Urothelium cell line (cell line): ENCODE measurements around the gene KRT73.
A peak's percentile ranks its signal among the peaks of the same experiment; 100 is the strongest.

Experiments used
- DNase-seq: peaks from one replicate; pipeline ENCODE4 v3.0.0; 2011; ENCODE audit warnings: low spot score, mixed read lengths
- FAIRE-seq: peaks from 2 replicates; lab custom pipeline; 2011; peaks lifted over from hg19 to GRCh38; lab: Jason Lieb, UNC

The KRT73 gene

GRCh38 chr12:52575948-52576347, 42.4 kb downstream of the KRT73 start:
- no peak for DNase-seq
- FAIRE-seq = peak; percentile 9

DNA sequence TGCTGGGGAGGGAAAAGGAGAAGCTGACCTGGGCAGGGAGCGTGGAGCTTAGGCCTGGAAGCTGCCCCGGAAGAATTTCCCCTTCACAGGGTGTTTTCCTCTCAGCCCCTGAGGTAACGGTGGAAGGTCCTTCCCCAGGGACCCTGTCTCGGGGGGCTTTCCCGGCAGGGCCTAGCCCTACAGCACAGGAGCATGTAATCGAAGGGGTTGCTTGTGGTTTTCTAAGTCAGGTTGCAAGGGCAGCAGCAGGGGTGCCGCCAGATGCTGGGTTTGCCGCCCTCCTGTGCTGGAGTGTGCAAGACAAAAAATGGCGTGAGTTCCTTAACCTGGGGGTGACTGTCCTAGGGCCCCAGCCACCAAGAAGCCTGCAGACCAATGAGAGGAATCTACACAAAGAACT, 43.1 kb downstream of the KRT73 start:
- FAIRE-seq (no peak), DNase-seq (no peak)

GRCh38 chr12:52573743-52574142, 44.6 kb downstream of the KRT73 start, which contains the start of gene KRT74:
TSS of gene KRT74 (minus strand) at chr12:52573843. CDS start at chr12:52573777, 66 bp downstream.
- no peak for FAIRE-seq
- no peak for DNase-seq

DNA sequence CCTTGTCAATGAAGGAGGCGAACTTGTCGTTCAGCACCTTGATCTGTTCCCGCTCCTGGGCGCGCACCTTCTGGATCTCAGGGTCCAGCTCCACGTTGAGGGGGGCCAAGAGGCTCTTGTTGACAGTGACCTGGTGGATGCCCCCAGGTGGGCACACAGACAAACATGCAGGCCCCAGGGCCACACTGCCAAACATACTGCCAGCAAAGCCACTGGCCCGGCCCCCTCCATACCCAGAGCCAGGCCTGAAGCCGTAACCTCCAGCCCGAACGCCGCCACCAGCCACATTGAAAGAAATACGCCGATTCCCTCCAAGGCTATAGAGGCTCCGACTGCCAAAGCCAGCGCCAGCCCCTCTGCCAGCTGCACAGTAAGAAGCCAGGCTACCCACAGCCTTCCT, 45.1 kb downstream of the KRT73 start:
- FAIRE-seq (no peak), DNase-seq (no peak)

DNA sequence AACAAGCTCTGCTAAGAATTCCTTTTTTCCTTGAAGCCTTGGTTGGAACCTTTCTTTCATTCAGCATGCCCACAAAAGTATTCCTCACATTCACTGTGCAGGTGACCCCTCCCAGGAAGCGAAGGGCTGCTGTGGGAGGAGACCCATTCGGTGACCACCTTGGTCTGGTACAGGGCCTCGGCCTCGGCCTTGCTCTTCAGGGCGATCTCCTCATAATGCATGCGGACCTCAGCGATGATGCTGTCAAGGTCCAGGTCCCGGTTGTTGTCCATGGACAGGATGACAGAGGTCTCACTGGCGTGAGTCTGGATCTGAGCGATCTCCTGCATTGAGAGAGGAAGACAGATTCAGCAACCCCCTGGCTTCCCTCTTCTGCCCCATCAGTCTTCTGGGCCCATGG, 47.8 kb downstream of the KRT73 start:
- FAIRE-seq (peak; percentile 20), DNase-seq (no peak)

DNA sequence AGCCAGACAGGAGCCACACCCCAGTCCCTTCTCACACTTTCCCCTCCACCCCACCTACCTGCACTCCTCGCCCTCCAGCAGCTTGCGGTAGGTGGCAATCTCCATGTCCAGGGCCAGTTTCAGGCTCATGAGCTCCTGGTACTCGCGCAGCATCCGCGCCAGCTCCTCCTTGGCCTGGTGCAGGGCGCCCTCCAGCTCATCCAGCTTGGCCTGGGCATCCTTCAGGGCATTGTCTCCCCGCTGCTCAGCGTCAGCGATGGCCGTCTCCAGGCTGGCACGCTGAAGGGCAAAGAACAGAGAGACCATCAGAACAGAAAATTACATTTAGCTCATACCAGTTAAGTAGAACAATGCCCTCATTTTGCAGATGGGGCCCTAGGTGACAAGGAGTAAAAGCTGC, 50.2 kb downstream of the KRT73 start:
- no peak for DNase-seq
- no peak for FAIRE-seq

- no peak for FAIRE-seq
- no peak for DNase-seq
These were observed 51.5 kb downstream of the KRT73 start for GRCh38 chr12:52566847-52567291.

DNA sequence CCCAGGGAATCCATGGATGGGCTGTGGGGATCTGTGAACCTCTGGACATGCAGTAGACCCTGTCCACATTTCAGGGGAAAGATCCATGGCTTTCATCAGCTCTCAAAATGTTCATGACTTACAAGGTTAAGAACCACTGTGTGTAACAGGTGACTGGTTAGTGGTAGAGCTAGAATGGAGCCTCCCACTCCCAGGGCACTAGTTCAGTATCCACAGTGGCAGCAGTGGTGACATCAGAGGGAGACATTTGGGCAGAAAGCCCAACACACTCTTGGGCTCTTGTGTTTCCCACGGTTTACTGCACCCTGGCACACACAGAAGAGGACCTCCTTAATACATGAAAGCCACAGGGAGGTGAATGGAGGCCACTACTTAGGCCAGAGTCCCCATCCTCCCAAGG, 53.8 kb downstream of the KRT73 start:
- FAIRE-seq = no peak
- DNase-seq = no peak

DNA sequence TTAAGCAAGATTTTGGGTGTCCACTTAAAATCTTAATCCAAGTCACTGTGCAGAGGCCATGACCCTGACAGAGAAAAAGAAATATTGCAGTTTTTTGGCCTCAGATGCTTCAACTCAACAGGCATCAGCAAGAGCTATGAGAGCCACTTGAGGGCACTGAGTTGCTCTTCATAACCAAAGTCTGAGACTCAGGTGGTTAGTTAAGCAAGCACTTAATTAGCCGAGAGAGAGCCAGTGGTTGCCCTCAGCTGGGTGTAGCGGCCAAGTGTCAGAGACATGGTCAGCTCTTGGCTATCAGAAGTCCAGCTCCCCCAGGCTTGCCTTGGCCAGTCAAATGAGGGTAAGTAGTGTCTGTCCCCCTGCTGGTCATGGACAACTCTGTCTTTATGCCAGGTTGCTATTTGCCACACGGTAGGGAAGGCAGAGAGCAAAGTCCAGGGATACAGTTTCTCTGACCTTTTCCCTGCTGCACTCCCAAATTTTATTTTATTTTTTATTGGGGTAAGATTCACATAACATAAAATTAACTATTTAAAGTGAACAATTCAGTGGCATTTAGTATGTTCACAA, 56.4 kb downstream of the KRT73 start:
- DNase-seq (no peak), FAIRE-seq (no peak)

- DNase-seq (no peak), FAIRE-seq (no peak)
These were observed 58.4 kb downstream of the KRT73 start for GRCh38 chr12:52559979-52560378.

- no peak for DNase-seq
- FAIRE-seq = no peak
These were observed 59.4 kb downstream of the KRT73 start for GRCh38 chr12:52558781-52559445.
